ENCODE results near the gene CRAMP1.
A peak's percentile ranks its signal among the peaks of the same experiment; 100 is the strongest.

Gene CRAMP1

GRCh38 chr16:1631931-1632637 is 19.9 kb downstream of the CRAMP1 start:
- no peak for DNase-seq (ENCODE audit: low read depth in 1 of 2, low spot score in 1 of 2)

- DNase-seq (ENCODE audit: low read depth in 1 of 2, low spot score in 1 of 2) = no peak
These were observed 20.4 kb downstream of the CRAMP1 start for GRCh38 chr16:1632638-1632970.

GRCh38 chr16:1633310-1633709 is 21.1 kb downstream of the CRAMP1 start:
- no peak for DNase-seq (ENCODE audit: low read depth in 1 of 2, low spot score in 1 of 2)

- no peak for DNase-seq (ENCODE audit: low read depth in 1 of 2, low spot score in 1 of 2)
These were observed 22.4 kb downstream of the CRAMP1 start for GRCh38 chr16:1634541-1634940.

- DNase-seq (ENCODE audit: low read depth in 1 of 2, low spot score in 1 of 2) = no peak
These were observed 22.9 kb downstream of the CRAMP1 start for GRCh38 chr16:1635070-1635469.

DNA sequence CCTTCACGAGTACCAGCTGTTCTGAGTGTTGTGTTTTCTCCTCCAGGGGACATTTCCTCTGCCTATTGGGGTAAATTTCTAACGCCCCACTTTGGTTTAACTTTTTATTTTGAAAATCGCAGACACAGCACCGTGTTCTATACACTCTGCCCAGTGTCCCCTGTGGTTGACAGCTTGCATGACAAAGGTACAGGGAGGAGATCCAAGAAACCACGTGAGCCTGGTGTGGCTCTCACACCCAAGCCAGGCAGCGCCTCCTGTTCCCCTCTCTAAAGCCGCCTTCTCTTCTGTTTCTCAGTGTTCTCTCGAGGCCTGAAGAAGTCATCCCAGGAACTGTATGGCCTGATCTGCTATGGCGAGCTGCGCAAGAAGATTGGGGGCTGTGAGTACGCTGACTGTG is 25.4 kb downstream of the CRAMP1 start:
- no peak for DNase-seq (ENCODE audit: low read depth in 1 of 2, low spot score in 1 of 2)

- DNase-seq (ENCODE audit: low read depth in 1 of 2, low spot score in 1 of 2) = no peak
These were observed 26.6 kb downstream of the CRAMP1 start for GRCh38 chr16:1638757-1639156.

- DNase-seq (ENCODE audit: low read depth in 1 of 2, low spot score in 1 of 2) = no peak
These were observed 27.1 kb downstream of the CRAMP1 start for GRCh38 chr16:1639282-1639681.

- DNase-seq (ENCODE audit: low read depth in 1 of 2, low spot score in 1 of 2) = no peak
These were observed 27.7 kb downstream of the CRAMP1 start for GRCh38 chr16:1639860-1640259.

GRCh38 chr16:1640261-1640941 is 28.2 kb downstream of the CRAMP1 start:
- no peak for DNase-seq (ENCODE audit: low read depth in 1 of 2, low spot score in 1 of 2)

DNA sequence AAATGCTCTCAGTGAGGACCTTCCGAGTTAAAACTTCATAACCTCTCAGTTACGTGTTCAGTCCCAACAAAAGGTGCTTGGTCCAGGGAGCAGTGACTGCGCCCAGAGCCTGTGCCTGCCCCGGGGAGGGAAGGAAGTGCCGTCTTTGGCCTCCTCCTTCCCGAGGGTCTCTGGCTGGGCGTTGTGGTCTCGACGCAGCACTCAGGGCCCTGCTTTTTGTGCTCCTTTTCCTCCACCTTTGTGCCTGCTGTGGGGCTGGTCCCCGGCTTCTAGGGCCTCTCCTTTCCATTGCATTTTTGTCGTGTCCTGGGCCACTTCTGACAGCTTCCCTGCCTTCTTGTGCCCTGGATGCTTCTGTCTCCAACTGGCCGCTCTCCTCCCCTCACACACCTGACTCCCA is 29.1 kb downstream of the CRAMP1 start:
- no peak for DNase-seq (ENCODE audit: low read depth in 1 of 2, low spot score in 1 of 2)

DNA sequence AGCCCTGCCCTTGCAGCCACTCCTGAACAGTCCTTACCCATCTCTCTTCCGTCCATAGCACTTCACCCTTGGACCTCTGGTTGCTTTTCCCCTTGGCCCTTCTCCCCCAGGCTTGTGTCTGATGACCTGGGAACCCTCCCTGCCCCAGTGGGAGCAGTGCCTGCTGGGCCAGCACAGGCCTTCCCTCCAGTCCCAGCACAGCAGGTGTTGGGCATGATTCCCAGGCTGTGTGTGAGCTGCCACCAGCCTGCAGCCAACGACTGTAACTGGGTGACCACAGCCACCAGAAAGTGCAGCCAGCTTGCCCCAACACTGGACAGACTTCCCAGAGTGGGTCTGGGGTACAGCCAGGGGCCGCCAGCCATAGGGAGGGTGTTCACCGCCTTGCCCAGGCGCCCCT is 30.0 kb downstream of the CRAMP1 start:
- DNase-seq (ENCODE audit: low read depth in 1 of 2, low spot score in 1 of 2) = no peak

- no peak for DNase-seq (ENCODE audit: low read depth in 1 of 2, low spot score in 1 of 2)
These were observed 30.6 kb downstream of the CRAMP1 start for GRCh38 chr16:1642753-1643152.

GRCh38 chr16:1643521-1643920 is 31.4 kb downstream of the CRAMP1 start:
- no peak for DNase-seq (ENCODE audit: low read depth in 1 of 2, low spot score in 1 of 2)

GRCh38 chr16:1645914-1646525 is 33.9 kb downstream of the CRAMP1 start:
- peak in 1 of 2 donors; percentile 4 for DNase-seq (ENCODE audit: low read depth in 1 of 2, low spot score in 1 of 2)

DNA sequence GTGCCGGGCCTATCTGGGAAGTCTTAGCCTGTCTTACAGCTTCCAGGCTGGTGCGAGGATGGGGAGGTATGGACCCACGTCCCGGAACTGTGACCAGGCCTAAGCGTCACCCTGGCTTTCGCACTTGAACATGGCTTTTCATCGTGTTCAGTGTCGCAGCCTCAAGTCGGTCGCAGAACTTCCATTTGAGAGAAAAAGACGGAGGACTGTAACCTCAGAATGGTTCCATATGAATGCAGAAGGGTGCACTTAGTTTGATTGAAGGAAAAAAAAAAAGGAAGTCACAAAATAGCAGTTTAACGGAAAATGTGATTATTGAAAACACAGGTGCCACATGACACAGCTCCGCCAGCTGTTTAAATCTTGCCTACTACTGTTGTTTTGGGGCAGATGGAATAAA is 35.7 kb downstream of the CRAMP1 start:
- DNase-seq (ENCODE audit: low read depth in 1 of 2, low spot score in 1 of 2) = no peak

DNA sequence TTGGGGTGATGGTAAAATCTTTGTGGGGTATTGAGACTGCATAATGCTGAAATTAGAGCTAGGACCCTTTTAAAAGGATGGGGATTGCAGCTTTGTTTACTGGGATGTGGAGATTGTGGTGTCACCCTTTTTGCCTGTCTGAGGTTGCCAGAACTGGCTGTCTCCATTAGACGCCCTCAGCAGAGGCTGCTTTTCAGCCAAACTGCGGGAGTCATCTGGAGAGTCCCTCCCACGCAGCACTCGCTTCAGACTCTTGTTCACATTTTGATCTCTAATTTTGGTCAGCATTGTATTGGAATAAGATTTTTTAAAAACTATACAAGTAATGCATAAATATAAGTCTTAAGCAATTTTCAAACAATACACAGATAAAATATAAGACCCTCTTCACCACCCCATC is 38.0 kb downstream of the CRAMP1 start:
- DNase-seq (ENCODE audit: low read depth in 1 of 2, low spot score in 1 of 2) = no peak

DNA sequence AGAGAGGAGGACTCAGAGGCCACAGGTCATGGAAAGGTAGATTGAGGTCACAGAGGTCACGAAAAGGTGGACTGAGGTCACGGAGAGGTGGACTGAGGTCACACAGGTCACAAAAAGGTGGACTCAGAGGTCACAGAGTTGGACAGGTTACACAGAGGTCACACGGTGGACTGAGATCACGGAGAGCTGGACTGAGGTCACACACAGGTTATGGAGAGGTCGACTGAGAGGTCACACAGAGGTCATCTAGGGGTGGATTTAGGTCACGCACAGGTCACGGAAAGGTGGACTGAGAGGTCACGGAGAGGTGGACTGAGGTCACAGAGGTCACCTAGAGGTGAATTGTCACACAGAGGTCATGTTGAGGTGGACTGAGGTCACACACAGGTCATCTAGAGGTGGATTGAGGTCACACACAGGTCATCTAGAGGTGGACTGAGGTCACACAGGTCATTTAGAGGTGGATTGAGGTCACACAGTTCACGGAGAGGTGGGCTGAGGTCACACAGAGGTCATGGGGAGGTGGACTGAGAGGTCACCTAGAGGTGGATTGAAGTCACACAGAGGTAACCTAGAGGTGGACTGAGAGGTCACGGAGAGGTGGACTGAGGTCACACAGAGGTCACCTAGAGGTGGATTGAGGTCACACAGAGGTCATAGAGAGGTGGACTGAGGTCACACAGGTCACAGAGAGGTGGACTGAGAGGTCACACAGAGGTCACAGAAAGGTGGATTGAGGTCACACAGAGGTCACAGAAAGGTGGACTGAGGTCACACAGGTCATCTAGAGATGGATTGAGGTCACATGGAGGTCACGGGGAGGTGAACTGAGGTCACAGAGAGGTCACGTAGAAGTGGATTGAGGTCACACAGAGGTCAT is 39.2 kb downstream of the CRAMP1 start:
- DNase-seq (ENCODE audit: low read depth in 1 of 2, low spot score in 1 of 2) = no peak

DNA sequence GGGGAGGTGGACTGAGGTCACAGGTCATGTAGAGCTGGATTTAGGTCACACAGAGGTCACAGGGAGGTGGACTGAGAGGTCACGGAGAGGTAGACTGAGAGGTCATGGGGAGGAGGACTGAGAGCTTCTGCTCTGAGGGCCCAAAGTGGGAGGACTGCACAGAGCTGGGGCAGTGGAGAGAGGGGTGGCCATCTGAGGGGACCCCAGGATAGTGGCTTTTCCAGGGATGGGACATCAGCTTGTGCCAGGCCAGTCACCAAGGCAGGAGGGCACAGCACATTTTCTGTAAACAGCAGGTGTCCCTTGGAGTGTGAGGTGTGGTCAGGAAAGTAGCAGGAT is 39.8 kb downstream of the CRAMP1 start:
- DNase-seq (ENCODE audit: low read depth in 1 of 2, low spot score in 1 of 2) = no peak

DNA sequence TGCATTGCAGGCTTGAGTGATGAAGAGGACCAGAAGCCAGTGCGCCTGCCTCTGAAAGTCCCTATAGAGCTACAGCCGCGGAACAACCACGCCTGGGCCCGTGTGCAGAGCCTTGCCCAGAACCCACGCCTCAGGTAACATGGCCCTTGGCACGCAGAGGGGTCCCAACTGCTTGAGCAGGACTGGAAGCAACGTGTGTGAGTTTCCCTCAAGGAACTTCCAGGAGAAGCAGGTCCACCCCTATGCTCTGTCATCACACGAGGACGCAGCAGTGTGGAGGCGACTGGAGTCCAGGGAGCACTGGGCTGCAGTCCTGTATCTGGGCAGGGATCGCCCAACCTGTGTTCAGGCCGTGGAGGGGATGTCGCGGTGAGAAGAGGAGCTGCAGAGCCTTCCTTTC is 40.9 kb downstream of the CRAMP1 start:
- no peak for DNase-seq (ENCODE audit: low read depth in 1 of 2, low spot score in 1 of 2)

DNA sequence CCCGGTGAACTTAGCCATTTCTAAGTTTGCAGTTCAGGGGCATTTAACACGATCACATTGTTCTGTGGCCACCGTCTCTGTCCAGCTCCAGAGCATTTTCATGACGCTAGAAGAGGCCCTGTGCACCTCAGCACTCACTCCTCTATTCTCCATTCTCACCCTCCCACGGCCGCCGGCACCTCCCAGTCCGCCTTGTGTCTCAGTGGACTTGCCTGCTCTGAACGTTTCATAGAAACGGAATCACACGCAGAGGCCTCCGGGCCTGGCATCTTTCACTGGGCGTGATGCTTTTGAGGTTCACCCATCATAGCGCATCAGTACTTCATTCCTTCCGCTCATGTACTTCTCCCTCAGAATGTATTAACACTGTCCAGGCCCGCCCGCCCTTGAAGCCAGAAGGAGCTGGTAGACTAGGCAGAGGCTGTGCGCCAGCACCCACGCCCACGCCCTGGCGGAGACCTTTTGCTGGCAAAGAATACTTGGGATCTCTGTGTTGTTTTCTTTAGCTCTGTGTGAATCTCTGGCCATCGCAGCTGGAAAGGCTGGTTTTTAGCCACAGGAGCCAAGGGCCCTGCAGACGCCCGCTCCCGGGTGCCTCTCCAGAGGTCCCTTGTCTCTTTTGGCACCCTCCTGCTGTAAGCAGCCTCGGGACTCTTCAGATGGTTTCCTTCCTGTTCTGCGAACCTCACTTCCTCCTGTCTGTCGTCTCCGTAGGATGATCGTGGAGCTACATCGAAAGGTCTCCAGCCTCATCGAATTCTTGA is 42.5 kb downstream of the CRAMP1 start:
- DNase-seq (ENCODE audit: low read depth in 1 of 2, low spot score in 1 of 2) = no peak

Data from activated T-helper 1 cell treated with anti-CD3 and anti-CD28 coated beads, Interleukin-2, amount 50 U/mL, for 16 hours (primary cell).